ENCODE results near the gene DEF6.

The DEF6 gene

DNA sequence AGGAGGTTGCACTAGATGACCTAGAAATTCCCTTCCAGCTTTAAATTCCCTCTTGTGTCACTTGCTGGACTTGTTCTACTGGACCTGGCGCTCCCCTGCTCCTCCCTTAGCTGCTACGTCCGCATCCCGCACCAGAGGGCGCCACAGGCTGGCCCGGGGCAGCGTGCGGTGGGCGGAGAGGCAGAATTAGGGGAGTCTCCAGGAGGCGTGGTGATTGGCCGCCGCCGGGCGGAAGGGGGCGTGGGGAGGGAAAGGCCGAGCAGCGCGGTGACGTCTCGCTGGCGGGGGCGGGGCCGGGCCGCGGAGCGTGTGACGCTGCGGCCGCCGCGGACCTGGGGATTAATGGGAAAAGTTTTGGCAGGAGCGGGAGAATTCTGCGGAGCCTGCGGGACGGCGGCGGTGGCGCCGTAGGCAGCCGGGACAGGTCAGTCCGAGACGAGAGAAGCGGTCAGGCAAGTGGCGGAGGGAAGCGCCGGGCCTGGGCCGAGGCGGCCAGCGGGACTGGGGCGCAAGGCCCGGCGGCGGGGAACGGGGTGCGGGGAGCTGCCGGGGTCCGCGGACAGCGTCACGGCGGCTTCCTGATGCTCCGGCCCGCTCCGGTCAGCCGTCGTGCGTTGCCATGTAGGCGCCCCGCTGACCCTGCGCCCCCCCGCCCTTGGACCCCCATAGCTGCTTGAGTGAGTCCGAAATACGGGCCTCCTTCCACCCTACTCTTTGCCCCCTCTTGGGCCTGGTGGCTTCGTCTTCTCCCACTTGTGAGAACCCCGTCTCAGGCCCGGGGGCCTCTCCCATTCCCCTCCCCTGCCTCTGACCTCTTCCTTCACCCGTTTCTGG is 44.9 kb downstream of the DEF6 start, which contains the start of gene PPARD:
Gene PPARD (plus strand): TSS at position 301 of the 834 bp plus-strand sequence. CDS start 68,530 bp downstream, outside the sequence.
- peak; percentile 64 to 100 (median 96) for DNase-seq

DNA sequence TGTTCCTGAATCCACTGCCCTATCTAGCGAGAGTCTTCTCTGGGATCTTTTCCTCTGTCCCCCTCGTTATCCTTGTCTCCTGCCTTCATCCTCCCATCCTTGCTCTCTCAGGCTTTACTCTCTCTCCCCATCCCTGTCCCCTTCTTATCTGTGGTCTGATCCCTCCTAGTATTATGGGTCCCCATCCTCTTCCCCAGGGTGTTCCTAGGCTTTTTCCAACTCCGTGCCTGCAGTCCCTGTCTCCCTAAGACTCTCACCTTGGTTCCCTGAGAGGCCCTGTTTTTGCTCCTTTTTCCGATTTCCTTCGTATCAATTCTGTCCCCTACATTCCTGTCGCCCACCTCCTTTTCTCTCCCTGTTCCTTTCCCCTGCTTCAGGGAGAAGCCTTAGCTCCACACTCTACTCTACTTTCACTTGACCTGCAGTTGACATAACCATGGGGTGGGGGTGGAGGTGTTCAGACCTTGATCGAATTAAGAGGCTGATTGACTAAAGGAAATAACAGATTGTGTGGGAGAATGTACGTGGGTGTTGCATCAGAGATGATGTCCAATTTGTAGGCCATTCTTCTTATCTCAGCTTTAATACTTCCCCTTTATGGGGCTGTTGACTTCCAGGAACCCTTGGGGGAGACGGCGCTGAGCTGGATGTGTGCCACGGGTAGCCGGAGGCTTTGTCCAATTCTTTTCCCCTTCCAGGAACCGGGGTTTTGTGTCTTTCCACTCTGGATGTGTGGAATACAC is 45.6 kb downstream of the DEF6 start:
- DNase-seq: peak in 4 of 56 donors; percentile 2 to 35 (median 14)

DNA sequence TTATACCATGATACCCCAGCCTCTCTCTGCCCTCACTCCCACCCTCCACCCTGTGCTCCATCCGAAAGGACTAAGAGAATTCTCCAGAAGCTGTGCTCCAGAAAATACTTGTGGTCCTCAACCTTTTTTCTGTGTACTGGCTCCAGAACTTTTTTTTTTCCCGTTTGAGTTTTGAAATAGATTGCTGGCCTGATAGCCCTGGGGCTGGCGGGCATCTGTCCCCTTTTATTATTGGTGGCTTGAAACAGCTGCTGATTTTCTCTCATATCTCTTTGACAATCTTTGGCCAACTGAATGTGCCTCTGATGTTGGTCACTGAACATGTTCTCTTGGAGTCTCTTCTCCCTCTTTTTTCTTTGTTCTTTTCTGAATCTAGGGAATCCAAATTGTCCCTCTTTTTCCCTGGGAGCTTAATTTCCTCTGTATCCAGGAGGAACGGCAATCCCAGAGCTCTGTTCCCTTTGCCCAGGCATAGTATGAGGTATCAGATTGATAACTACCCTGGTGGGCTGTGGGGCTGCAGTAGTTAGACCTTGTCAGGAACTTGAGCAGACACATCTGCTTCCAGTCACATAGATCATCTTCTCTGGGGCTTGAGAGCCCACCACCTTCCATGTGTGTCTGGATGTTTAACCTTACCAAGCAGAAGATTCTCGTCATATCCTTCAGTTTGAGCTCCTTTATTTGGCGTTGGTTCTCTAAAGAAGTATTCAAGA is 46.4 kb downstream of the DEF6 start:
- no peak for DNase-seq

DNA sequence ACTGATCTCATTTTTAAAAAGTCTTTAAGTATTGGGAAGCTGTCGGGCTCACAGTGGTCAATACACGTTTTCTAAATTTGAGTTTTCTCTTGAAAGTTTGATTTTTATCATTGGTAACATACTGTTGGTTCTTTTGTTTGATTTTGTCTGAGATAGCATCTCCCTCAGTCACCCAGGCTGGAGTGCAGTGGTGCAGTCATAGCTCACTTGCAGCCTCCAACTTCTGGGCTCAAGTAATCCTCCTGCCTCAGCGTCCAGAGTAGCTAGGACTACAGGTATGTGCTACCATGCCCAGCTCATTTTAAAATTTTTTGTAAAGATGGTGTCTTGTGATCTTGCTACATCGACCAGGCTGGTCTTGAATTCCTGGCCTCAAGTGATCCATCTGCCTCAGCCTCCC is 53.8 kb downstream of the DEF6 start:
- DNase-seq: no peak

DNA sequence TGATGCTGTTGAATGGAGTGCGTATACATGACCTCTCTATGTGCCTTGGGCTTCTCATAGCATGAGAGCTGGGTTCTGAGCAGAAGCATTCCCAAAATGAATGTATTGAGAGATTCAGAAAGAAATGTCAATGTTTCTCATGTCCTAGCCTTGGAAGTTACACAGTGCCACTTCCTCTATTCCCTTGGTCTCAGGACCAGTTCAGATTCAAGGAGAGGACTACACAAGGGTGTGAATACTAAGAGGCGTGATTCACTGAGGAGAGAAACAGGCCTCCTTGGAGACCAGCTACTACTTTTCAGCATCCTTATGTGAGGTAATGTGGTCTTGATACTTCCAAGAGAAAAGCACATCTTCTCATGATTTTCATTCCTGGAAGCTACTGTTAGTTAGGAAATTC is 55.1 kb downstream of the DEF6 start:
- DNase-seq: no peak

DNA sequence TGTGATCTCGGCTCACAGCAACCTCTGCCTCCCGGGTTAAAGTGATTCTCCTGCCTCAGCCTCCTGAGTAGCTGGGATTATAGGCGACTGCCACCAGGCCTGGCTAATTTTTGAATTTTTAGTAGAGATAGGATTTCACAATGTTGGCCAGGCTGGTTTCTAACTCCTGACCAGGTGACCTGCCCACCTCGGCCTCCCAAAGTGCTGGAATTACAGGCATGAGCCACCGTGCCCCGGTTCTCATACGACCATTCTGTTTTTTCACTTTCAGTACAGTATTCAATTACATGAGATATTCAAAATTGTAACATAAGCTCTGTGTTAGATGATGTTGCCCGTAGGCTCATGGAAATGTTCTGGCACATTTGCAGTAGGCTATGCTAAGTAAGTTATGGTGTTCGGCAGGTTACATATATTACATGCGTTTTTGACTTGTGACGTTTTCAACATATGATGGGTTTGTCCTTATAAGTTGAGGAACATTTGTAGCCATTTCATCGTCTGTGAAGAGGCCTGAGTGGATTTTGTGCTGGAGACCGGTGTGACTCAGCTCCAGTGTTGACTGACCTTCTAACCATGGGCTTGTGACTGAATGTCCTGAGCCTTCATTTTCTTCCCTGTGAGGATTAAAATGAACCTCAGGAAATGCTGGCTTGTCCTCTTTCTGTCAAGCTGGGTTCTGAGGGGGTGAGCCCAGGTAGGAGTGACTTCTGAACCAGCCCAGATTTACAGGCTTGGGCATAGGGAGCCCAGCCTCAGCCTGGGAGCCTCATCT is 56.9 kb downstream of the DEF6 start:
- no peak for DNase-seq

DNA sequence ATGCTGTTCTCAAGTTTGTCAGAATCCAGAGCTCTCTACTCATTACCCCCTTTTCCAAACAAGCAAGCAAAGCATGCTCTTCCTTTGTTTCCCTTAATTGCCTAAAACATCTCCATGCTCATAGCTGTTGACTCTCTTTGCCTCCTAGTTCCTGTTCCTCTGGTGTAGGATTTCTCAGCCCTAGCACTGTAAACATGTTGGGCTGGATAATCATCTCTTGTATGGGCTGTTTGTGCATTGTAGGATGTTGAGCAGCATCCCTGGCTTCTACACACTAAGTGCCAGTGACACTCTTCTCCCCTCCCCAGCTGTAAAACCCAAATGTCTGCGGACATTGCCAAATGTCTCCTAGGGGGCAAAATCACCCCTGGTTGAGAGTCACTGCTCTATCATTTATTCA is 58.8 kb downstream of the DEF6 start:
- peak in 2 of 56 donors; percentile 7 to 20 for DNase-seq

DNA sequence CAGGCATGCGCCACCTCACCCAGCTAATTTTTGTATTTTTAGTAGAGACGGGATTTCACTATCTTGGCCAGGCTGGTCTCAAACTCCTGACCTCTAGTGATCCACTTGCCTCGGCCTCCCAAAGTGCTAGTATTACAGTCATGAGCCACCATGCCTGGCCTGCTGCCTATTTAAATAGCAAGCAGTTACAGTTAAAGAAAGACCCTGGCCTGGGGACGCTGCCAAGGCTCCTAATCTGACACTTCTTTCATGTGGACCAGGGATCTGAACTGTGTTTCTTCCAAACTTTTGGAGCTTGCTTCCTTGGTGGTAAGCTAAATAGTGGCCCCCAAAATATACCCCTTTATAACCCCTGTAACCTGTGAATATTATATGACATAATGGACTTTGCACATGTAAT is 60.1 kb downstream of the DEF6 start:
- DNase-seq: no peak

DNA sequence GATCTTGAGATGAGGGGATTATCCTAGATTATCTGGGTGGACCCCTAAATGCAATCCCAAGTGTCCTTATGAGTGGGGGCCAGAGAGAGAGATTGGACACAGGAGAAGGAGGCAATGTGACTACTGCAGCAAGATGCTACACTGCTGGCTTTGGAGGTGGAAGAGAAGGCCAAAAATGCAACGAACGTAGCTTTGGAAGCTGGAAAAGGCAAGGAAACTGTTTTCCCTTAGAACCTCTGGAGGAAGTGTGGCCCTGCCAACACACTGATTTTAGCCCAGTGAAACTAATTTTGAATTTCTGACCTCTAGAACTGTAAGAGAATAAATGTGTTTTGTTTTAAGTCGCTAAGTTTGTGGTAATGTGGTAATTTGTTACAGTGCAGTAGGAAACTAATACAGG is 60.5 kb downstream of the DEF6 start:
- DNase-seq: no peak

DNA sequence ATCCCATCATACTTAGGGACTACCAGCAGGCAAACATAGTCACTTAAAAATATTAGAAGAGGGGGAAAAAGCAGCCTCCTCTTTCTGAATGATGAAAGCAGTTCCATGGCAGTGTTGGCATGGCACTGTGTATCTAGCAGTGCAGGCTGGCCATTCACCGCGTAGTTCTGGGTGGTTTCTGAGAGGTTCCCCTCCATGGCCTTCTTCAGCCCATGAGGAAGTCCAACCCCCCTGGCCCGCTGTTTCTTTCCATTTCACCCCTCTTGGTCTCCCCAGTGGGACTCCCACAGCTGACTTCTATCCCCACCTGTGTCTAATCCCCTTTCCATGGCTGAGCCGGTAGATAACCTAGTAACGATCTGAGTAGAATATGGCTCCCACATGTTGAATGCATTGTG is 61.7 kb downstream of the DEF6 start:
- DNase-seq: no peak

DNA sequence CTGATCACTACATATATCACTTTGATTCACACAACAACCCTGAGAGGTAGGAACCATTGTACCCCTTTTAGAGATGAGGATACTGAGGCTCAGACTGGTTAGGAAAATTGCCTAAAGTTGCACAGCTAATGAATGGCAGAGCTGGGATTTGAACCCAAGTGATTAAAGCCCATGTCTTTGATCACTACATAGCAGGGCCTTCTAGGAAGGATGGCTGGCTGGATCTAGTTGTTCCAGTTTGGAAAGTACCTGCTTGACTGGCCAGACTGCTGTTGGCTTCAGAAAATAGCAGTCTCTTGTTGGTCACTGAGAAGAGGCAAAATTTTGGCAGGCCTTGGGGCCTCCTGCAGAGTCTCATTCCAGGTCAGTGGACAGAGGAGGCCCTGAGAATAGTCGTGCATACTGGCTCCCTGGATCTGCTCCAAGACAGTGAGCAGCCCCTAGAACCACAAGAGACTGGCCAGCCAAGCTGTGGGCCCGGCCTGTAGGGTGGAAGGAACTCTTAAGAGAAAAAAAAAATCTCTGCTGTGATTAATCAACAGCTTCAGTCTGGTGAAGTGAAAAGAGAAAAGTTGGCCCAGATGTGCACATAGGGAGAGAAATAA is 62.2 kb downstream of the DEF6 start:
- DNase-seq: peak in 45 of 56 donors; percentile 8 to 87 (median 42)

DNA sequence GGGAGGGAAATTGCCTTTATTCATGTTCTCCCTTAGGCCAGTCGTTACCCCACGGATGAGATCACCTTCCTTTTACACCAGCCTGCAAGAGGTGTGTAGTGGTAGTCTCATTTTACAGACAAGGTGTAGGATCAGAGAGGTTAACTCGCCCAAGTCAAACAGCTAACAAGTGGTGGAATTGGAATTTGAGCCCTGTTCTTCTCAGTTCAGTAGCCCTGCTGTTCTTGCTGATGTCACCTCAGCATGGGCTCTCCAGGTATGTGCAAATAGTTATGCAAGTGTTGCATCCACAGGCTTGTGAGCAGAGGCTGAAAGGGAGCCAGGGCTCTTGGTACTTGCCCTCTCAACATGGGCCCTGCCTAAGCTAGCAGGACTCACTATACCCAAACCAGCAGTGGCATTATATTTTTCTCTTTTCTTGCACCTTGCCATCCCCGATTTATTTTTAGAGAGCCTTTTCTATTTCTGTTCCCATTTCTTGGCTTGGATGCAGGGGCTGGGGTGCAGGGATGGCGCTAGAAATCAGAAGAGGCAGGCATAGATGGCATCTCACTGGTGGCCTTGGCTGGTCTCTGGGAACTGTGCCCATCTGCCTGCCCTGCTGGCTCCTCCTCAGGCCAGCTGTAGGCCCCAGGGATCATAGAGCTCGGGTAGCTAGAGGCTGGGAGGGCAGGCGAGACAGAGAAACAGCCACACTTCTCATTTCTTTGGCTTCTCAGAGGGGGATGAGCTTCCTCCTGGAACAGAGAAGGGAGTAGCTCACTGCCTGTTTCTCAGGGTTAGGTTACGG is 62.9 kb downstream of the DEF6 start:
- DNase-seq: peak in 48 of 56 donors; percentile 12 to 81 (median 62)

DNA sequence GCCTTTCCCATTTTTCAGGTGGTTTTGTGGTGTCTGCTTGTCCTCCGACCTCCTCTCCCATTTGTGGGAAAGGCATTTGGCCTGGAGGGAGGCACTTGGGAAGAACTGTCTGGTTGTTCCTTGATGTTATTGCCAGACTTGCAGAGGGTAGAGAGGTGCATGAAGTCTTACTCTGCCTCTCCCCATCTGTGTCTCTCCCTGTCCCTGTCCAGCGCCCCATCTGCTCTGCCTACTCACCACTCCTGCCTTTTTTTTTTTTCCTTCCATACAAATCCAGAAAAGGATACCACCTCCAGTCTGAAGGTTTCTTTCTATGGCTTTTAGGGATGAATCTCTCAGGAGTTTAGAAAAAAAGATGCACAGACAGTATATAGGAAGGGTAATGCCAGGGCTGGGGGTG is 64.6 kb downstream of the DEF6 start:
- no peak for DNase-seq

DNA sequence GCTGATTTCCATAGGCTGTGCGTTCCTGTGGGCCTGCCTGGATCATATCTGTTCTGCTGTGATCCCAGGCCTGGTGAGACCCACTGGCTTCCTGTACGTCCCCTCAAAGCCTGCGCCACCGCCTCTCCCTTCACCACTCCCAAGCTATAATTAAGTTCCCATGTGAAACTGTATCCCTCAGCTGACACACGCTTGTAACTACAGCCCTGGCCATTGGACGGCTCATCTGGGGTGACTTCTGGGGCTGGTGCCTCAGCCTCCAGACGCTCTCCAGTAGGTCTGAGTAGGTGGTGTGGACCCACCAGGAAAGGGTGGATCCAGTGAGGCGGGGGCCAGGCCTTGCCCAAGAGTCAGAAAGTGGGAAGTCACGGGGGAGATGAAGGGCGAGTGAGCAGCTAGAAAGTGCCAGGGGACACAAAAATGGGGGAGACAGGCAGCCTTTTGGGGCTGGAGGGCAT is 65.7 kb downstream of the DEF6 start:
- no peak for DNase-seq

DNA sequence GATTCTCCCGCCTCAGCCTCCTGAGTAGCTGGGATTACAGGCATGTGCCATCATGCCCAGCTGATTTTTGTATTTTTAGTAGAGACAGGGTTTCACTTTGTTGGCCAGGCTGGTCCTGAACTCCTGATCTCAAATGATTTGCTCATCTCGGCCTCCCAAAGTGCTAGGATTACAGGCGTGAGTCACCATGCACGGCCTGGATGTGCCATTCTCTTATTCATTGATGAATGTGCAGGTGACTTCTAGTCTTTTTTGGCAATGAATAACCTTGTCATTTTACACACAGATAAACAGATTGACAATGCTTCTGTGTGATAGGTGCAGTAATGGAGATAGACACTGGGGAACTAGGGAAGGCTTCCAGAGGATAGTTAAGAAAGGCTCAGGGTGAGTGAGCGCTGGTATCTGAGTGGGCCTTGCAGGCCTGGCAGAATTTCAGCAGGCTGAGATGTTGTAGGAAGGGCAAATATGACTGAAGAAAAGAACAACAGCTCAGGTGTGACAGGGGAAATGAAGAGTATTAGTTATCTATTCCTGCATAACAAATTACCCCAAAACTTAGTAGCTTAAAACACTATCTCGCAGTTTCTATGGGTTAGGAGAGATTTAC is 68.1 kb downstream of the DEF6 start:
- DNase-seq: no peak

DNA sequence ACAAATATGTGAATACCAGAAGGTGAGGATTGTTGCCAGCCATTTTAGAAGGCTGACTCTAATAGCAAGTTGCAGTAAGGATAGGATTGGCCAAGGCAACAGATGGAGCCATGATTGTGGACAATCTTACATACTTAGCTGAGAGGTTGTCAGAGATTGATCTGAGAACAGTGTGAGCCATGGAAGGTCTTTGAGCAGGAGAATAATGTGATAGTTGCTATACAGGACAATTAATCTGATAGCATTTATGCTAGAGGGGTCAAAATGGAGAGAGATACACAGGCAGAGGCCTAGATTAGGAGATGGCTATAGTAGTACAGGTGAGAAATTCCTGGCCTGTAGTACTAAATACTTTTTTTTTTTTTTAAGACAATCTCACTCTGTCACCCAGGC is 68.6 kb downstream of the DEF6 start:
- no peak for DNase-seq

DNA sequence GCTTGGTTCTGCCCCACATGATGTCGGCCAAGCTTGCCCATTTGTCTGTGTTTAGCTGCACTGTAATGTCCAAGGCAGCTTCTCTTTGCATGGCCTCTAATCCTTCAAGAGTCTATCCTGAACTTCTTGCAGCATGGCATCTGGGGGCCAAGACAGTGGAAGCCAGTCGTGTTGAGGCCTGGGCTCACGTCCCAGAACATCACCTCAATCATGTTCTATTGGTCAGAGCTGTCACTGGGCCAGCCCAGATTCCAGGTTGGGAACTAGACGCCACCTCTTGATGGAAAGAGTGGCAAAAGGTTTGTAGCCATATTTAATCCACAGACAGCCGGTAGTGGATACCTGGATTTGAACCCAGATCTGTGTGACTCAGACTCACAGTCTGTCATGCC is 70.0 kb downstream of the DEF6 start:
- DNase-seq: no peak

DNA sequence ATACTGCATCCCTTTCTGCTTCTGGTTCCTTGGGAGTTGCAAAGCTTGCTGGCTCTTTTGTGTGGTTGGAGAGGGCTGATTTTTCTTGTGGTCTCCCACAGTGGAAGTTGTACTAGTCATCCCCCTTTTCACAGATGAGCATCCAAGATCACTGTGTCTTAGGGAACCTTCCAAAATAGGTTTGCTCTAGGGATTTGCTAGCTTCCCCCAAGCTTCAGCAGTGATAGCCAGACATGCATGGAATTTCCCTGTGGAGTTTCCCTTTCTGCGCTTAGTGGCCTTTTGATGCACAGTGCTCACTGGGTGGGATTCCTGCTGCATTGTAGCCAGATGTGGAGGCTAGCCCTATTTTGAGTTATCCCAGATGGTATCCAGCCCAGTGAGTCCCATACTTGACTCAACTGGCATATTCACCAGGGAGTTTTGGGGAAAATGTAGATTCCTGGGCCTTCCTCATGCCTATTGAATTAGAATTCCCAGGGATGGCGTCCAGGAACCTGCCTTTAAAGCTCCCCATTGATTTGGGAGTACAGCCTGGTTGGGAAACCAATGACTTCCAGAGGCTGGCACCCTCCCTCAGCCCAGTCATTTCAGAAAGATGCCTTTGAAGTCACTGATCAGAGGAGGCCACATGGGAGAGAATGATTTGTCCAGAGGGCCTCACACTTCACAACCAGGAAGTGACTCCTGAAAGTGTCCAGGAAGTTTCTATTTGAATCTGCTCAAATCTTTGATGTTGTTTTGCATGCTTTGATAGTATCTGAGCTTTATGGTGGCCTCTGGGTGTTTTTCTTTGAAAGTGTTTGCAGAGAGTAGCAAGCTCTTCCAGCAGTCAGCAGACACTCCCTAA is 70.6 kb downstream of the DEF6 start:
- DNase-seq: no peak

Data from nucleus accumbens (tissue), 56 donors.